Measurements from ENCODE around the gene STAB2.

The STAB2 gene

GRCh38 chr12:103799857-103800771 is 213.0 kb downstream of the STAB2 start:
- Histone ChIP-seq H3K4me2 (ENCODE audit: low read depth, low read length, poor library complexity, severe bottlenecking) (no peak overlapping the region), H3K4me3 (ENCODE audit: insufficient read depth, low read length, poor library complexity, severe bottlenecking) (no peak overlapping the region), H3K27ac (ENCODE audit: low read depth, low read length) (no peak overlapping the region)

GRCh38 chr12:103801709-103802585 is 214.9 kb downstream of the STAB2 start:
- TF ChIP-seq EZH2phosphoT487 (conservative IDR thresholded peaks at IDR 0.05; ENCODE audit: low read length) (no peak), CTCF (IDR thresholded peaks at IDR 0.05; ENCODE audit: insufficient read depth, low read length, poor library complexity, severe bottlenecking) (no peak)
- H3F3A ChIP-seq (ENCODE audit: insufficient read depth) = no peaks in the 10 kb centered on the region
- no peak overlapping the region for H2AFZ ChIP-seq (ENCODE audit: low read depth, low read length, severe bottlenecking)
- H3K9me2 ChIP-seq (replicated peaks; ENCODE audit: insufficient read depth, low read length) = no peaks in the 10 kb centered on the region
- no peak overlapping the region for H3K4me2 ChIP-seq (ENCODE audit: low read depth, low read length, poor library complexity, severe bottlenecking)
- H3K9me3 ChIP-seq (ENCODE audit: insufficient read depth, low read length) = no peaks in the 10 kb centered on the region
- no peak overlapping the region for H3K4me3 ChIP-seq (ENCODE audit: insufficient read depth, low read length, poor library complexity, severe bottlenecking)
- H3K36me3 ChIP-seq (ENCODE audit: low read length) = no peaks in the 10 kb centered on the region
- H3K79me2 ChIP-seq (ENCODE audit: insufficient read depth, low read length) = no peaks in the 10 kb centered on the region
- H4K20me1 ChIP-seq (ENCODE audit: low read depth, low read length) = no peaks in the 10 kb centered on the region
- H3K9ac ChIP-seq (ENCODE audit: low read length) = no peak overlapping the region
- no peaks in the 10 kb centered on the region for H3K27me3 ChIP-seq (ENCODE audit: low read length)
- H3K27ac ChIP-seq (ENCODE audit: low read depth, low read length) = no peak overlapping the region

More at GRCh38 chr12:103799857-103800771, 213.0 kb downstream of the STAB2 start:
- Histone ChIP-seq H2AFZ (ENCODE audit: low read depth, low read length, severe bottlenecking) (no peak overlapping the region), H3K9me2 (replicated peaks; ENCODE audit: insufficient read depth, low read length) (no peaks in the 10 kb centered on the region), H3K36me3 (ENCODE audit: low read length) (no peaks in the 10 kb centered on the region), H3K9me3 (ENCODE audit: insufficient read depth, low read length) (no peaks in the 10 kb centered on the region), H3F3A (ENCODE audit: insufficient read depth) (no peaks in the 10 kb centered on the region), H4K20me1 (ENCODE audit: low read depth, low read length) (no peaks in the 10 kb centered on the region), H3K79me2 (ENCODE audit: insufficient read depth, low read length) (no peaks in the 10 kb centered on the region), H3K9ac (ENCODE audit: low read length) (no peak overlapping the region), H3K27me3 (ENCODE audit: low read length) (no peaks in the 10 kb centered on the region)
- no peak for TF ChIP-seq EZH2phosphoT487 (conservative IDR thresholded peaks at IDR 0.05; ENCODE audit: low read length)
- no peak for TF ChIP-seq CTCF (IDR thresholded peaks at IDR 0.05; ENCODE audit: insufficient read depth, low read length, poor library complexity, severe bottlenecking)

GRCh38 chr12:103802586-103802886 is 215.5 kb downstream of the STAB2 start:
- Histone ChIP-seq H3K9me3 (ENCODE audit: insufficient read depth, low read length) (no peaks in the 10 kb centered on the region), H3K4me2 (ENCODE audit: low read depth, low read length, poor library complexity, severe bottlenecking) (no peak overlapping the region), H3K27me3 (ENCODE audit: low read length) (no peaks in the 10 kb centered on the region), H3K9ac (ENCODE audit: low read length) (no peak overlapping the region), H3K9me2 (replicated peaks; ENCODE audit: insufficient read depth, low read length) (no peaks in the 10 kb centered on the region), H2AFZ (ENCODE audit: low read depth, low read length, severe bottlenecking) (no peak overlapping the region), H3K79me2 (ENCODE audit: insufficient read depth, low read length) (no peaks in the 10 kb centered on the region), H3K4me3 (ENCODE audit: insufficient read depth, low read length, poor library complexity, severe bottlenecking) (no peak overlapping the region), H3F3A (ENCODE audit: insufficient read depth) (no peaks in the 10 kb centered on the region), H3K27ac (ENCODE audit: low read depth, low read length) (no peak overlapping the region), H4K20me1 (ENCODE audit: low read depth, low read length) (no peaks in the 10 kb centered on the region), H3K36me3 (ENCODE audit: low read length) (no peaks in the 10 kb centered on the region)
- no peak for TF ChIP-seq CTCF (IDR thresholded peaks at IDR 0.05; ENCODE audit: insufficient read depth, low read length, poor library complexity, severe bottlenecking)
- TF ChIP-seq EZH2phosphoT487 (conservative IDR thresholded peaks at IDR 0.05; ENCODE audit: low read length) = no peak

Measured in SU-DHL-6 (cell line).